HG03045 (cell line): Measurements from ENCODE around the gene COX5B.
"Not testable (repeated sequence)": the region's sequence is repeated elsewhere in the genome, so short reads cannot be mapped to it uniquely, and the experiment has no call there.

Source experiments
- ATAC-seq: cut with Tn5 transposase; IDR thresholded peaks from one replicate; pipeline ENCODE4 v1.9.1; 2021; ENCODE audit warnings: mild to moderate bottlenecking, moderate library complexity; ENCODE audit not compliant: unreplicated experiment

The COX5B gene

DNA sequence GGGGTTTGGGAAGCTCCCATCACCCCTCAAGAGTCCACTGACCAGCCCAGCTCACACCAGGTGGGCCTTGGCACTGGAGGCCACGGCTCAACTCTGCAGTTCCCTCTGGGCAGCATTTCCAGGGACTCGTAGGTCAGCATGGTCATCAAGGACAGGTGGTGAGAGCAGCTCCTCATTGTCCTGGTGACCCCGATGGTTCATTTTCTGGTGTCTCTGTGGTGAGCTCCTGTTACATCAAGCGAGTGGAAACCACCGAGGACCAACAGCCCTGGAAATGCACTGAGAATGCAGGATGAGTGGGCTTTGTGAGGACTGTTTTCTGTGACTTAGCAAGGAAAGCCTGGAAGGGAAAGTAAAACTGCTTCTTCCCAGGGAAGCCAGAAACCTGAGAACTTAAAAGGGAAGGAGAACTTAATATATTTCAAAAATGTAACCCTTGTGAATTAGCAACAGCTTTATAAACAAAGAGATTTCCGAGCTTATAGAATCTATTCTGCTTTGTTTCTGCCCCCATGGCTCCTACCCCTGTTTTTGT lies 26.8 kb downstream of the COX5B start:
- ATAC-seq, result not testable (repeated sequence)

DNA sequence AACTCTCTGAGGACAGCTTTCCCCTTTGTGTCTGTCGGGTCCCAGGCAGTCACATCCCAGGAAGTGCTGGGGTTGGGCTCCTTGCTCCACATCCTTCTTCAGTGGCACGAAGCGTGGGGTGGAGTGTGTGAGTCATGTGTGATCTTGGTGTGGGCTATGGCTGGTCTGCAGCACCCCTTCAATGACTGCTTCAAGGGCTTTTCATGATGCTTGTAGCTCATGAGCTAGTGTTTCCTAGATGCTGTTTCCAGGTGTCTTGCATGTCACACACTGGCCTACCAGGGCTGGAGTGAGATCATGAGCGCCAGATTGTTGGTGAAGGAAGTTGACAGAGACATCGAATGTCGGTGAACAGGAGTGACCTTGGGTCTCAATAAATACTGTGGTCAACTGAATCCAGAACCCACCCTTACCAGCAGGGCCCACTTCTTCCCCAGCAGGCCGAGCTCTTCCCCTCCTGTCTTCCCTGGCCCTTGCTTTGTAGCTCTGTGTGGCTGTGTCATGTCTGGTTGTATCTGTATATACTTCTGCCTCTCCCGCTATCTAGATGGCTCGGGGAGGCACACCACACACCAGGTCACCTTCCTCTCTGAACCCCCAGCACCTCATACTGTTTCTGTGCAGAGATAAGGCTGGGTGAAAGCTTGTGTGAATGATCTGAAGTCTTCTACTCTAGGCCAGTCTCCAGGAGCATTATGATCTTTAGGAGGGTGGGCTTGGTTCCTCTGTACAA lies 27.5 kb downstream of the COX5B start:
- no peak for ATAC-seq

DNA sequence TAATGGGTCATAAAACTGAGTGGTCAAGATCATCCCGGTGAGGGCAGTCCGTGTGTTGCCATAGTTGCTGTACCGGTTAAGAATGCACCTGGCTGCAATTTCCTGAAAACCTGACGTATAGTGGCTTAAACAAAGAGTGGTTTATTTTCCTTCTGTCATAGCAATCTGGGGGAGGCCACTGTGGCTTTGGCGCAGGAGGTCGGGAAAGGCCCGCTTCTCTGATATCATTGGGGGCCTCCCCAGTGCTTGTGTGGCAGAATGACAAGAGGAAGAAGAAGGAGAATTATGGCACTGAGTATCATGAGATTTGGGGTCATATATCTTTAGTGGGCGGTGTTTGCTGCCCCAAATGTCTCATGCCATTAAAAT lies 28.0 kb downstream of the COX5B start:
- no peak for ATAC-seq

DNA sequence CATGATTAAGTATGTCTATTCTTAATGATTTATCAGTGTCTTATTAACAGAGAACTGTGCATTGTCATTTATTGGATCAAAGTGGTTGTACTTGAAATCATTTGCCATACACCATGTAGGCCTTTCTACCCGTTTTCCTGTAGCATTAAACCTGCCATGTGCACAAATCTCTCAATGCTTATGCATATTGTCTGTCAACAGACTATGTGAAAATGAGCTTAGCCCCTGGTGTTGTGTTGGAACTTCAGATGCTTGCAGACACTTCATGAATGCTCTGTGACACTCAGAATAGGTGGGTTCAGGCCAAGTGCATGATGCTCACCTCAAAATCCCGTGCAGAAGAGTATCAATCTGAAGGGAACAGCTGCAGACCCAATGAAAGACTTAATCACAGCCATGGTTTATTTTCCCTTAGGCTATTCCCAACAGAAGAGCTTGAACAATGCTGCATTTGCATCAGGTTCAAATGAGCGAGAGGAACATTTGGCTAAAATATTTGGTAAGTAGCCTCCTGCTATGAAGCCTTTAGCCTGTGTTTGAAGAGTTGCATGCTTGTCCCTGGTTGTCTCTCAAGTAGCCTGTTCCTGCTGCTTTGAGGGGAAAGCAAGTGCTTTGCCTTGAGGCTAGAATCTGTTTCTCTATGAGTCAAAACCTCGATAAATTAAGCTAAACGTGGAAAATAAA lies 29.7 kb downstream of the COX5B start:
- no peak for ATAC-seq

DNA sequence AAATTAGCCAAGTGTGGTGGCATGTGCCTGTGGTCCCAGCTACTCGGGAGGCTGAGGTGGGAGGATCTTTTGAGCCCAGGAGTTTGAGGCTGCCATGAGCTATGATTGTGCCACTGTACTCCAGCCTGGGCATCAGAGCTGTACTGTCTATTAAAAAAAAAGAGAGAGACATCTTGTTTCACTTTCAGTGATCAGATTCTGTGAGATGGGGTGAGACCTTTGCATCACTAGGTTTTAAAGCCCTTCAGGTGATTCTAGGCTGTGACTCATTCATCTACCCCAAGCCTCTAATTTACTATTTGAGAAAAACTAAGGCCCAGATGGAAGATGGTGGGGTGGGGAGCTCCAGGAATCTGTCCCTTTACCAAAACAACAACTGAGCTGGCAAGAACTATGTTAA lies 30.8 kb downstream of the COX5B start:
- no peak for ATAC-seq

DNA sequence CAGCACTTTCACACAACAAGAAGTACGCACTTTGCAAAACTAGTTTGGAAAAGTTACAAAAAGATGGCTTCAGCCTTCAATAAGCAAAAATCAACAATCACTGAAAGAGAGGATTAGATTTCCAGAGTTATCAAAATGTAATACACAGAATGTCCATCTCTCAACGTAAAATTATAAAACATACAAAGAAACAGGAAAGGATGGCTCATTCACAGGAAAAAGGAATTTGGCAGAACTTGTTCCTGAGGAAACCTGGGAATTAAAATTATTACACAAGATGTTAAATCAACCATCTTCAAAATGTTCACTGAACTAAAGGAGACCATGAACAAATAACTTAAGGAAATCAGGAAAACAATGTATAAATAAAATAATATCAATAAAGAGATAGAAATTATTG lies 31.6 kb downstream of the COX5B start:
- ATAC-seq, result no peak

DNA sequence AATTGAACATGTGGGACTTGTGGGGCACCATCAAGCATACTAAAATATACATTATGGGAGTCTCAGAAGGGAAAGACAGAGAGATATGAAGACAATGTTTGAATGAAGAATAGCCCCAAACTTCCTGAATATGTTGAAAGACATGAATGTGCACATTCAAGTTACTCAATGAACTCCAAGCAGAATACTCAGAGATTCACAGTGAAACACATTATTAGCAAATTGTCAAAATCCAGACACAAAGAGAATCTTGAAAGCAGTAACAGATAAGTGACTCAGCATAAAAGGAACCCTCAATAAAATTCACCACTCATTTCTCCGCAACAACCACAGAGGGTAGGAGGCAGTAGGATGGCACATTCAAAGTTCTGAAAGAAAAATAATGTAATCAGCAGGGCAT lies 32.4 kb downstream of the COX5B start:
- ATAC-seq, result no peak

DNA sequence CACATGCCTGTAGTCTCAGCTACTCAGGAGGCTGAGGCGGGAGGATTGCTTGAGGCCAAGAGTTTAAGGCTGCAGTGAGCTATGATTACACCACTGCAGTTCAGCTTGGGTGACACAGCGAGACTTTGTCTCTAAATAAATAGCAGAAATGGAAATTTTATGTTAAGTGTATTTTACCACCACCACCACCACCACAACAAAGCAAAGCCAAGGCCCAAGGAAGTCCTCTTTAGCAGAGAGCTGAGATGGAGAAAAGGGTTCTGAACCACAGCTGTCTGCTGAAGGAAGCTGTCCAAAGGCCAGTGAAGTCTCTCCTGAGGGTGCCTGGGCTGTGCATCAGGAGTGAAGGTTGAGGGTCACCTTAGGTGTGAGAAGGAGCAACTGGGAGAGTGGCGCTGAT lies 41.4 kb downstream of the COX5B start:
- not testable (repeated sequence) for ATAC-seq

DNA sequence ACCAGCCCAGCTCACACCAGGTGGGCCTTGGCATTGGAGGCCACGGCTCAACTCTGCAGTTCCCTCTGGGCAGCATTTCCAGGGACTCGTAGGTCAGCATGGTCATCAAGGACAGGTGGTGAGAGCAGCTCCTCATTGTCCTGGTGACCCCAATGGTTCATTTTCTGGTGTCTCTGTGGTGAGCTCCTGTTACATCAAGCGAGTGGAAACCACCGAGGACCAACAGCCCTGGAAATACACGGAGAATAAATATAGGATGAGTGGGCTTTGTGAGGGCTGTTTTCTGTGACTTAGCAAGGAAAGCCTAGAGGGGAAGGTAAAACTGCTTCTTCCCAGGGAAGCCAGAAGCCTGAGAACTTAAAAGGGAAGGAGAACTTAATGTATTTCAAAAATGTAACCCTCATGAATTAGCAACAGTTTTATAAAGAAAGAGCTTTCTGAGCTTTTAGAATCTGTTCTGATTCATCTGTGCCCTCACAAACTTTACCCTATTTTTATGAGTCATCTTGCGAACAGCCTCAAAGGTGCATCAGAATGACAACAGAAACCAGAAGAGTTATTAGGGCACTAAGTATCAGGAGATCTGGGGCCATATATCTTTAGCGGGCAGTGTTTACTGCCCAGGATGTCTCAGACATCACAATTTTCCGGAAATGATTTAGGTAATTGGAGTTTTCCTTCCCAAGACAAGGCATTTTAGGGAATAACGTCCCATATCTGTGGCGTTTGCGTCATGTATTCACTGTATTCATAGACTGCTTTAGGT lies 42.4 kb downstream of the COX5B start:
- ATAC-seq, result no peak

DNA sequence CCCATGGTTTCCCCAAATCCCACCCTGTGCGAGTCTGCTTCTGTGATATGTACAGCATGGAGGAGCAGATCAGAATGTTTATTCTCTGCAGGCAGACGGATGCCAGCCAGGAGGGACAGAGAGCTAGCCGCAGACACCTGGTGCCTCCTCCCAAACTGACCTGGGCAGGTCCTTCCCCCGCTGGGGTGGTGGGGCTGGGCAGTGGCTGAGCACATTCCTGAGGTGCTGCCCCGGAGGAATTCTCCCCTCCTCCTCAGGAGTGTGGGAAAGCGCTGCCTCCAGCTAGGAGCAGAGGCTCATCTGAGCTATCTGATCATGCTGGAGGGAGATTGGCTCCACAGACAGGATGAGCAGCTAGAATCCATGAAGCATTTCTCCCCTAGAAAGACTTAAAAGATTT lies 45.3 kb downstream of the COX5B start:
- no peak for ATAC-seq

DNA sequence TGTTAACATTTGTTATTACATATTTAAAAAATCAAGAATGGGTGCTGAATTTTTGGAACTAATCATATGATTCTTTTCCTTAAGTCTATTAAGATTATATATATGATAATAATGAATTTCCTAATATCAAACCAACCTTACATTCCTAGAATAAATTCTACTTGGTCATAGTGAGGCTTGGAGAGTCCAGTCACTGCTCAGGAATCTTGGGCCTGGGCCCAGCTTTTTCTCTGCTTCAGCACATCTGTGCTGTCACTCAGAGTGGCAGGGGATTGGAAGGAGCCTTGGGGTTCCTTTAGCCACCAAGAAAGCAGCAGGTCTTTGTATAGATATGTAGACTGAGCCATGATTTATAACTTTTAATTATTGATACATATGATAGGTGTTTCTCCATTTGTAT lies 47.6 kb downstream of the COX5B start:
- no peak for ATAC-seq

DNA sequence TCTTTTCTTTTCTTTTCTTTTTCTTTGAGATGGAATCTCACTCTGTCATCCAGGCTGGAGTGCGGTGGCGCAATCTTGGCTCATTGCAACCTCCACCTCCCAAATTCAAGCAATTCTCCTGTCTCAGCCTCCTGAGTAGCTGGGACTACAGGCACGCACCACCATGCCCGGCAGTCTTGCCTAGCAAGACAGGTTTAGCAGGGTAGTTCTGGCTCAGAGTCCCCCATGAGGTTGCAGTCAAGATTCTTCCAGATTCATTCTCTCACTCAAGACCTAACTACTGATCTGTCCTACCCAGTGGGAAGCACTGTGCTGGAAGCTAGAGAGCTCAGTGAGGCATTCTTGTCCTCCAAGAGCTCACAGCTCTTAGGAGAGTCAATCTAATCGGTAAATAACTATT lies 49.9 kb downstream of the COX5B start:
- ATAC-seq, result no peak

DNA sequence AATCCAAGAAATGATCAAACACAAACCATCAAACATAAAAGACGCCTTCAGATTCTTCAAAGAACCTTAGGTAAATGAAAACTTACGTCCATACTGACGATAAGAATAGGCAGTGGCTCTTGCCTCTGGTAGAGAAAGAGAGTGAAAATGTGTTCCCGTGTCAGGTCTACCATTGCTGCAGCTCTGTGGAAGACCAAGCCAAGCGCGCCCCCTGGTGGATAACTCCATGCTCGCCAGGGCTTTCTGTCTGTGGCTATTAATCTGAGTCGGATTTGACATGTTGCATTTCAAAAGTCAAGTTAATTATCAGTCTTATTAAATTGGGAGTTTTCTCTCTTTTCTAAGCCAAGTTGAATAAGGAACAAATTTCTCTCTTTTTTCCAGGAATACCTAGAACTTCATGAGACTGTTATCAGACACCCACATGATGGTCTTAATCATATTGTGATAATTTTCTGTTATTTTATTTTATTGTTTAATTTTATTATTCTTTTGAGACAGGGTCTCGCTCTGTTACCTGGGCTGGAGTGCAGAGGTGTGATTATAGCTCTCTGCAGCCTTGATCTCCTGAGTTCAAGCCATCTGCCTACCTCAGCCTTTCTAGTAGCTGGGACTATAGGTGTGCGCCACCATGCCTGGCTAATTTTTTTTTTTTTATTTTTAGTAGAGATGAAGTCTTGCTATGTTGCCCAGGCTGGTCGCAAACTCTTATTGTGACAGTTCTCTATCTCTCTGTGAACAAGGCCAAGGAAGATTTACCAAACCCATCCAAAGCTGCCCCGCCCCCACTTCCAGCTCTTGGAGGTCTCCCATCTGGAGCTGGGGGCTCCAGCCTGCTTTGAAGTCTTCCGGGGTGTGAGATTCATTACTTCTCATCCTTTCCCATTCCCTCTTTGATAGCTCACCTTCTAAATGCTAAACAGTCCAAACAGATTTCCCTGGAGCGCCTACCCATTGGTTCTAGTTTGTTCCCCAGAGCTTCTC lies 51.7 kb downstream of the COX5B start:
- peak; percentile 60 for ATAC-seq
